Chondrocyte (in vitro differentiated cells): ENCODE results near the gene KIF25. TPM values are rescaled to one million over a fixed set of nuclear protein-coding genes. Genes with fewer than 3 reads are reported as not detected.

Experiments
- DNase-seq: peaks from one replicate; pipeline ENCODE4 v3.0.0; 2021; ENCODE audit warnings: mixed read lengths, low spot score
- H3K27ac Mint-ChIP-seq: one replicate; pipeline ENCODE4 v1.8.0; 2021; ENCODE audit warnings: mild to moderate bottlenecking, moderate library complexity, mixed read lengths; ENCODE audit not compliant: unreplicated experiment
- H3K27me3 Mint-ChIP-seq: 2 replicates; pipeline ENCODE4 v1.8.0; 2021; ENCODE audit warnings: low read depth, mixed read lengths
- H3K36me3 Mint-ChIP-seq: 2 replicates; pipeline ENCODE4 v1.8.0; 2021; ENCODE audit warnings: low read depth, mixed read lengths
- H3K4me1 Mint-ChIP-seq: 2 replicates; pipeline ENCODE4 v1.8.0; 2021; ENCODE audit warnings: low read depth, mild to moderate bottlenecking, mixed read lengths
- H3K4me3 Mint-ChIP-seq: one replicate; pipeline ENCODE4 v1.8.0; 2021; ENCODE audit warnings: mild to moderate bottlenecking, moderate library complexity, mixed read lengths; ENCODE audit not compliant: unreplicated experiment
- H3K9me3 Mint-ChIP-seq: 2 replicates; pipeline ENCODE4 v1.8.0; 2021; ENCODE audit warnings: low read depth, mixed read lengths
- CTCF ChIP-seq: fragments of 200-600 bp; sonication (generic); IDR thresholded peaks from 2 replicates; pipeline ENCODE4 v1.5.0; 2021; ENCODE audit warnings: antibody characterized with exemption, mild to moderate bottlenecking, moderate library complexity
- total RNA-seq: library from RNA; stranded (reverse); gene quantifications from 3 replicates; pipeline ENCODE4 v1.2.1, GENCODE V29; 2021

The KIF25 gene
- total RNA-seq, 1 donor from 2014 or later: not detected

GRCh38 chr6:168053086-168053956 is 55.9 kb downstream of the KIF25 start:
- H3K36me3 Mint-ChIP-seq: no peaks in the 10 kb centered on the region
- H3K4me3 Mint-ChIP-seq: no peak overlapping the region
- peaks cover 5% of the 10 kb centered on the region for H3K27me3 Mint-ChIP-seq
- no peak for TF ChIP-seq CTCF
- H3K4me1 Mint-ChIP-seq: peaks cover 4% of the 10 kb centered on the region
- DNase-seq: no peak
- H3K9me3 Mint-ChIP-seq: no peaks in the 10 kb centered on the region
- H3K27ac Mint-ChIP-seq: no peak overlapping the region

DNA sequence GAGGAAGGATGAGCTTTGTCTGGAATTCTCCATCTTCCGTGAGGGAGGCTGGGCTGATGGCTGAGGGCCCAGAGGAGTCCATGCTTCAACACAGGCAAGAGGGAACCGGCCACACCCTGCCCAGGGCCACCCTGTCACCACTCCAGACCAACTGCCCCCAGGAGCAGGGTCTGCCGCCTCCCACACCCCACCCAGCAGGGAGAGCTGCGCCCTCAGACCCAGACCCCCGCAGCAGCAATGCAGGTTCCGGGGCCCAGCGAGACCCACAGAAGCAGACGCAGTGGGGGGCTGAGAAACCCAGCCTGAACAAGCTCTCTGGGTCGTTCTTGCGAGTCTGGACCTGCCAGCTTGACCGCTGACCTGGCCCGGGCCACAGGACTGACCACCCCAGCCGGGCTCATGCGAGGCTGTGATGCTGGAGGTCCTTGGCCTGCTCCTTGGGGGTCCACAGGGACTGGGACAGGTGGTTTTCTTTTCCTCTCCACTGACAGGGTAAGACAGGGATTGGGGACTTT is 56.5 kb downstream of the KIF25 start:
- no peak overlapping the region for H3K27ac Mint-ChIP-seq
- peaks cover 5% of the 10 kb centered on the region for H3K27me3 Mint-ChIP-seq
- DNase-seq: no peak
- peaks cover 4% of the 10 kb centered on the region for H3K4me1 Mint-ChIP-seq
- H3K36me3 Mint-ChIP-seq: no peaks in the 10 kb centered on the region
- no peak for TF ChIP-seq CTCF
- H3K9me3 Mint-ChIP-seq: no peaks in the 10 kb centered on the region
- H3K4me3 Mint-ChIP-seq: no peak overlapping the region

GRCh38 chr6:168054765-168055560 is 57.5 kb downstream of the KIF25 start:
- no peaks in the 10 kb centered on the region for H3K9me3 Mint-ChIP-seq
- peaks cover 4% of the 10 kb centered on the region for H3K27me3 Mint-ChIP-seq
- TF ChIP-seq CTCF: no peak
- no peak overlapping the region for H3K27ac Mint-ChIP-seq
- peaks cover 4% of the 10 kb centered on the region for H3K4me1 Mint-ChIP-seq
- H3K36me3 Mint-ChIP-seq: no peaks in the 10 kb centered on the region
- DNase-seq: peak; percentile 88
- no peak overlapping the region for H3K4me3 Mint-ChIP-seq

DNA sequence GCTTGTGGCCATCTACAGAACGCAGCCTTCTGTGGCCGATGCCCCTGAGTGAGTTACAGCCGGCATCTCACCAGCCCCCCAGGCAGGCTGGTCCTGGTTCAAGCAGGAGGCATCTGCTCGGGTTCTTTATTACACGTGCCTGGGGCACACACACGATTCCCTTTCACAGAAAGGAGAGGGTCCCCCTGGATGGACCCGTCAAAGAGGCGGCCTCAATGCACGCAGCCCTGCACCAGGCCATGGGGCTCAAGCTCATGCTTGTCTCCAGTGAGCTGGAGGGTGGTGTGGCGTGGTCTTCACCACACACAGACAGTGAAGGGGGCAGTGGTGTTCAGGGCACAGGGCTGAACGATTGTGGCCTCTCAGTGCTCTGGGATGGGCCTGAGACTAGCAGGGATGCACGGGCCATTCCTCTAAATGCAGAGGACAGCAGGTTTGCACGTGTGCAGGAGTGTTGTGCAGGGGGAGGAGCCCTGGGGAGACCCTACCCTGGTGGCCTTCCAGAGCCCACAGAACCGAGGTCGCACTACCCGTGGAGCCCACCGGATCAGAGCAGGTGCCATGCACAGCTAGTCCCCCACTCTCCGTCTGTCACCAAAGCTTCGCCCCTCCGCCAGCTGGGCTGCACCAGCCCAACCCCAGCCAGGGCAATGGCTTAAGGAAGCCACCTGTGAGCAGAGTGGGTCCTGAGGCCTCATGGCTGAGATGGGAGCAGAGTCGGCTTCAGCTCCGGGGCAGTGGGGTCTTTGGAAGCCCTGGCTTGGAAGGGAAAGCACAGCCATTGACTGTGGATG is 58.4 kb downstream of the KIF25 start:
- DNase-seq: no peak
- Mint-ChIP-seq H3K27me3 (peaks cover 4% of the 10 kb centered on the region), H3K27ac (no peak overlapping the region), H3K9me3 (no peaks in the 10 kb centered on the region), H3K36me3 (no peaks in the 10 kb centered on the region), H3K4me3 (no peak overlapping the region), H3K4me1 (peaks cover 11% of the 10 kb centered on the region)
- TF ChIP-seq CTCF: no peak
